Gastrocnemius medialis (tissue), 4 donors: Measurements from ENCODE around the gene EXOSC5. TPM values are rescaled to one million over a fixed set of nuclear protein-coding genes. Genes with fewer than 3 reads are reported as not detected.
"Not testable (repeated sequence)": the region's sequence is repeated elsewhere in the genome, so short reads cannot be mapped to it uniquely, and the experiment has no call there.

Experiments used
- ATAC-seq, 2 donors: fragments of 150-250 bp; one replicate each; pipeline ENCODE4 v1.9.1; 2016
- DNase-seq, 2 donors: peaks; one replicate each; pipeline ENCODE4 v3.0.0-alpha.2; 2019
- H3K27ac ChIP-seq, 4 donors: fragments of 200-600 bp; sonication (generic); 1 replicate in 1 of 4; 2 replicates in 3 of 4; pipeline ENCODE4 v1.5.1; 2016 to 2018; ENCODE audit warnings: mild to moderate bottlenecking in 2 of 4, moderate library complexity in 1 of 4
- H3K27me3 ChIP-seq, 3 donors: fragments of 200-600 bp; sonication (generic) in 2 of 3; 1 replicate in 1 of 3; 2 replicates in 2 of 3; pipeline versions ENCODE4 v1.5.1 to v1.6.0; 2016 to 2019; ENCODE audit warnings: mild to moderate bottlenecking in 1 of 3, moderate library complexity in 1 of 3
- H3K36me3 ChIP-seq, 2 donors: fragments of 200-600 bp; sonication (generic) in 1 of 2; one replicate each; pipeline ENCODE4 v1.5.1; 2017 to 2018
- H3K4me1 ChIP-seq, 2 donors: fragments of 200-600 bp; sonication (generic) in 1 of 2; one replicate each; pipeline ENCODE4 v1.5.1; 2016 to 2017; ENCODE audit warnings: mild to moderate bottlenecking in 2 of 2
- H3K4me3 ChIP-seq, 4 donors: fragments of 200-600 bp; sonication (generic) in 3 of 4; 1 replicate in 1 of 4; 2 replicates in 3 of 4; pipeline ENCODE4 v1.5.1; 2016 to 2019; ENCODE audit warnings: mild to moderate bottlenecking in 2 of 4
- H3K9me3 ChIP-seq, 3 donors: fragments of 200-600 bp; sonication (generic) in 2 of 3; 1 replicate in 1 of 3; 2 replicates in 2 of 3; pipeline ENCODE4 v1.5.1; 2016 to 2019
- POLR2A ChIP-seq, 2 donors: fragments of 450-650 bp; IDR thresholded peaks; one replicate each; pipeline ENCODE4 v1.6.1; 2017; ENCODE audit warnings: antibody characterized with exemption in 2 of 2, mild to moderate bottlenecking in 2 of 2, moderate library complexity in 2 of 2
- in situ Hi-C, 4 donors: fragments of 200-750 bp; cut with MboI; loops; one replicate each; pipeline versions ENCODE4 v1.15.0 to v1.8.0; 2017; ENCODE audit warnings: low sequenced_read_pairs in 4 of 4
- intact Hi-C: fragments of 100-400 bp; cut with DNase I; formaldehyde crosslinking; loops from one replicate; pipeline ENCODE4 v1.15.1; 2023; ENCODE audit warnings: low total_unique reads
- total RNA-seq, 4 donors: library from RNA; depleted of rRNA; stranded (reverse); fragments of >200 nt; gene quantifications; one replicate each; pipeline versions ENCODE4 v1.1.0 to v1.2.3, GENCODE V29; 2016
- TF ChIP-seq, protein P1 (sequence below), 5 experiments: fragments of 450-650 bp in 3 of 5; fragments of 200-600 bp in 2 of 5; sonication (generic) in 2 of 5; IDR thresholded peaks in 4 of 5; conservative IDR thresholded peaks in 1 of 5; 1 replicate in 4 of 5; 2 replicates in 1 of 5; pipeline ENCODE4 v1.5.1; 2016 to 2019; ENCODE audit warnings: antibody characterized with exemption in 5 of 5, mild to moderate bottlenecking in 3 of 5, moderate library complexity in 3 of 5

EXOSC5 gene
- total RNA-seq, 4 donors from 2014 or later = 29.1 to 61.9 (median 40.9) TPM

DNA sequence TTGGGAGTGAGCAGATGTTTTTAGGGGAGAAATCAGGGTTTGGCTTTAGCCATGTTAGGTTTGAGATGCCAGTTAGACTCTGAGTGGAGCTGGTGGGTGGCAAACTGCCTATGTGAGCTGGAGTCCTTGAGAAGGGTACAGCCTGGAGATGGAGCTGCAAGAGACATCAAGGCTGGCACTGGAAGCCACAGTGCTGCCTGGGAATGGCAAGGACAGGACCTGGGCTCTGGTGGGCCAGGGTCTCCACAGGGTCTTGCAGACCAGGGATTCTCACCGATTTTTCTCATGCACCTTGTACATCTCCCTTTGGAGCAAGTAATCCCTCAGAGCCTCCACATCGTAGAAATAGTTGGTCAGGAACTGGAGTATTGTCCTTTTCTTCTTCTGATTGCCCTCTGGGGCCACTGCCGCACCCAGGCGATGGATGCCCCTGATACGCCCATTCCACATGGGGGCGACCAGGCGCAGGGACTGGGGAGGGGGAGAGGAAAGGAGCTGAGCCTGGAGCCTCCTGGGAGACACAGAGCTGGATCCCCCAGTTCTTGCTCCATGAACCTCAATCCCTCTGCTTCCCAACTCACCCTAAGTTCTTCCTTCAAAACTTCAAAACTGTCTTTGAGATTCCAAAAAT, 40.9 kb upstream of the EXOSC5 start:
- DNase-seq (no peak), ATAC-seq (no peak)
- TF ChIP-seq, protein P1, sequence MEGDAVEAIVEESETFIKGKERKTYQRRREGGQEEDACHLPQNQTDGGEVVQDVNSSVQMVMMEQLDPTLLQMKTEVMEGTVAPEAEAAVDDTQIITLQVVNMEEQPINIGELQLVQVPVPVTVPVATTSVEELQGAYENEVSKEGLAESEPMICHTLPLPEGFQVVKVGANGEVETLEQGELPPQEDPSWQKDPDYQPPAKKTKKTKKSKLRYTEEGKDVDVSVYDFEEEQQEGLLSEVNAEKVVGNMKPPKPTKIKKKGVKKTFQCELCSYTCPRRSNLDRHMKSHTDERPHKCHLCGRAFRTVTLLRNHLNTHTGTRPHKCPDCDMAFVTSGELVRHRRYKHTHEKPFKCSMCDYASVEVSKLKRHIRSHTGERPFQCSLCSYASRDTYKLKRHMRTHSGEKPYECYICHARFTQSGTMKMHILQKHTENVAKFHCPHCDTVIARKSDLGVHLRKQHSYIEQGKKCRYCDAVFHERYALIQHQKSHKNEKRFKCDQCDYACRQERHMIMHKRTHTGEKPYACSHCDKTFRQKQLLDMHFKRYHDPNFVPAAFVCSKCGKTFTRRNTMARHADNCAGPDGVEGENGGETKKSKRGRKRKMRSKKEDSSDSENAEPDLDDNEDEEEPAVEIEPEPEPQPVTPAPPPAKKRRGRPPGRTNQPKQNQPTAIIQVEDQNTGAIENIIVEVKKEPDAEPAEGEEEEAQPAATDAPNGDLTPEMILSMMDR (IDR thresholded peaks at IDR 0.05 in 4 of 5, conservative IDR thresholded peaks at IDR 0.05 in 1 of 5) = no peak
- Histone ChIP-seq H3K36me3 (peaks cover 0 to 26% of the 10 kb centered on the region in 2 donors), H3K4me1 (peaks cover 9 to 13% of the 10 kb centered on the region in 2 donors), H3K27me3 (no peaks in the 10 kb centered on the region), H3K27ac (no peak overlapping the region), H3K9me3 (no peaks in the 10 kb centered on the region), H3K4me3 (no peak overlapping the region)
- in situ Hi-C loops (no loop called here), intact Hi-C loops (loop anchor here (2.0 to 5.0 kb wide), 3 partner anchors 113 to 686 kb away; partner anchors contain the start of genes ACTMAP, HNRNPUL1 and SNRPA)

DNA sequence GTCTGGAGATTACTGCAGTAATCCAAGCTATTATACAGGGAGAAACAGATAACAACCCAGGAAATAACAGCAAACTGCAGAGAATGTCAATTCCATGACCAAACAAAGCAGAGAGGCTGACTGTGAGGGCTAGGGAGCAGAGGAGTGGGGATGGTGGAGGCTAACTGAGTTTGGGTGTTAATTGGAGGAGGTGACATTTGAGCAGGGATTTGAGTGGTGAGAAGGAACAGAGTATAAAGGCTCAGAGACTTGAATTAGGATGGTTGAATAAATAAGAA, 39.5 kb upstream of the EXOSC5 start:
- intact Hi-C loops = loop anchor here (5.0 kb wide), 2 partner anchors 174 to 684 kb away; partner anchors contain the start of genes ACTMAP, HNRNPUL1 and SNRPA
- Histone ChIP-seq H3K4me3 (no peak overlapping the region), H3K4me1 (peaks cover 16 to 26% of the 10 kb centered on the region in 2 donors), H3K27me3 (no peaks in the 10 kb centered on the region), H3K9me3 (no peaks in the 10 kb centered on the region), H3K36me3 (peaks cover 0 to 30% of the 10 kb centered on the region in 2 donors), H3K27ac (no peak overlapping the region)
- in situ Hi-C loops = no loop called here
- no peak for ATAC-seq
- no peak for DNase-seq
- TF ChIP-seq, protein P1 (IDR thresholded peaks at IDR 0.05 in 4 of 5, conservative IDR thresholded peaks at IDR 0.05 in 1 of 5) = no peak
- TF ChIP-seq POLR2A (IDR thresholded peaks at IDR 0.05) = no peak

DNA sequence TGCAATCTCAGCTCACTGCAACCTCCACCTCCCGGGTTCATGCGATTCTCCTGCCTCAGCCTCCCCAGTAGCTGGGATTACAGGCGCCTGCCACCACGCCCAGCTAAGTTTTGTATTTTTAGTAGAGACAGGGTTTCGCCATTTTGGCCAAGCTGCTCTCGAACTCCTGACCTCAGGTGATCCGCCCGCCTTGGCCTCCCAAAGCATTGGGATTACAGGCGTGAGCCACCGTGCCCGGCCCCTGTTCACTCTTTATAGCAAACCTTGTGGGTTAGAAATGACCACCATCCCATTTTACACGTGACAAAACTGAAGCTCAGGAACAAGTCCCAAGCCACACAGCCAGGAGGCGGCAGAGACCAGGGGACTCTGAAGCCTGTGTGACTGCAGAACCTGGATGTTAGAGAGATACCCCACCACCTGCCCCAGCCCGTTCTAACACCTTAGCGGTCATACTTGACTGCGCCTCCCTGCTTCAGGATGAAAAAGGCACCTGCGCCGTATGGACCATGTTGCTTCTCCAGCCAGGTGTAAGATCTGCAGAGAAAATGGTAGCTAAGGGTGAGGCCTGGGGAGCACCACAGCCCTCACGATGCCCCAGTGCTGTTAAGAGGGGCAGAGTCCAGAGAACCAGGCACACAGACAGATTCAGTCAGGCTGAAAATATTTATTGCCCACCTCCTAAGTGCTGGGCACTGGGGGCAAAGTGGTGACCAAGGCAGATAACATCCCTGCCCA, 38.9 kb upstream of the EXOSC5 start:
- H3K9me3 ChIP-seq = no peaks in the 10 kb centered on the region
- no peaks in the 10 kb centered on the region for H3K27me3 ChIP-seq
- H3K4me3 ChIP-seq = no peak overlapping the region
- in situ Hi-C loops (no loop called here), intact Hi-C loops (loop anchor here (5.0 kb wide), 2 partner anchors 174 to 684 kb away; partner anchors contain the start of genes ACTMAP, HNRNPUL1 and SNRPA)
- ATAC-seq = no peak
- DNase-seq = no peak
- H3K4me1 ChIP-seq = peaks cover 21 to 31% of the 10 kb centered on the region in 2 donors
- H3K36me3 ChIP-seq = peaks cover 0 to 30% of the 10 kb centered on the region in 2 donors
- H3K27ac ChIP-seq = no peak overlapping the region
- TF ChIP-seq, protein P1 (IDR thresholded peaks at IDR 0.05 in 4 of 5, conservative IDR thresholded peaks at IDR 0.05 in 1 of 5) = no peak
- TF ChIP-seq POLR2A (IDR thresholded peaks at IDR 0.05) = no peak

DNA sequence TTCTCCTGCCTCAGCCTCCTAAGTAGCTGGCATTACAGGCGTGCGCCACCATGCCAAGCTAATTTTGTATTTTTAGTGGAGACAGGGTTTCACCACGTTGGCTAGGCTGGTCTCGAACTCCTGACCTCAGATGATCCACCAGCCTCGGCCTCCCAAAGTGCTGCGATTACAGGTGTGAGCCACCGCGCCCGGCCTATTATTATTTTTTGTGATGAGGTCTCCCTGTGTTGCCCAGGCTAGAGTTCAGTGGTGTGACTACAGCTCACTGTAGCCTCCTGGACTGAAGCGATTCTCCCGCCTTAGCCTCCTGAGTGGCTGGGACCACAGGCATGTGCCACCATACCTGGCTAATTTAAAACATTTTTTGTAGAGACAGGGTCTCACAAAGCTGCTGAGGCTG, 38.2 kb upstream of the EXOSC5 start:
- H3K27ac ChIP-seq = not testable (repeated sequence)
- intact Hi-C loops = loop anchor here (5.0 kb wide), 2 partner anchors 173 to 683 kb away; partner anchors contain the start of genes ACTMAP, HNRNPUL1 and SNRPA
- peaks cover 0 to 30% of the 10 kb centered on the region in 2 donors for H3K36me3 ChIP-seq

DNA sequence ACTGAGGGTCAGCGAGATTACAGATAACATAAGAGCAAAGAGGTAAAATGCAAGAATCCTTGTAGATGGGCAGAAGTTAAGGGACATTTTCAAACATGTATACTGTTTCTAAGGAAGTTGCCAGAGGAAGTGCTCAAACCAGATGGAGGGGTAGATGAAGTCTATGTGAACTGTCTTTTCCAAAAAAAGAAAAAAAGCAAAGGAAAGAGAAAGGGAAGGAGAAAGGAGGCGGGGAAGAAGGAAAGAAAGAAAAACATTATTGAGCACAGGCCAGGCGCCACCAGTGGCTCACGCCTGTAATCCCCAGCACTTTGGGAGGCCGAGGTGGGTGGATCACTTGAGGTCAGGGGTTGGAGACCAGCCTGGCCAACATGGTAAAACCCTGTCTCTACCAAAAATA, 37.3 kb upstream of the EXOSC5 start:
- TF ChIP-seq, protein P1 (IDR thresholded peaks at IDR 0.05 in 4 of 5, conservative IDR thresholded peaks at IDR 0.05 in 1 of 5) = no peak
- TF ChIP-seq POLR2A (IDR thresholded peaks at IDR 0.05) = no peak
- no peak overlapping the region for H3K4me3 ChIP-seq
- H3K27me3 ChIP-seq = no peaks in the 10 kb centered on the region
- intact Hi-C loops = no loop called here
- no peaks in the 10 kb centered on the region for H3K9me3 ChIP-seq
- H3K36me3 ChIP-seq = peaks cover 0 to 30% of the 10 kb centered on the region in 2 donors
- H3K27ac ChIP-seq = no peak overlapping the region
- DNase-seq (no peak), ATAC-seq (no peak)
- peaks cover 23 to 31% of the 10 kb centered on the region in 2 donors for H3K4me1 ChIP-seq
- in situ Hi-C loops = no loop called here

More for the DNA sequence above, 38.2 kb upstream of the EXOSC5 start:
- in situ Hi-C loops, DNase-seq, H3K27me3 ChIP-seq, H3K9me3 ChIP-seq, H3K4me3 ChIP-seq, ATAC-seq: not testable (repeated sequence)
- H3K4me1 ChIP-seq = peaks cover 23 to 32% of the 10 kb centered on the region in 2 donors
